ENCODE results near the gene DDX41.

- TF ChIP-seq, protein P1, sequence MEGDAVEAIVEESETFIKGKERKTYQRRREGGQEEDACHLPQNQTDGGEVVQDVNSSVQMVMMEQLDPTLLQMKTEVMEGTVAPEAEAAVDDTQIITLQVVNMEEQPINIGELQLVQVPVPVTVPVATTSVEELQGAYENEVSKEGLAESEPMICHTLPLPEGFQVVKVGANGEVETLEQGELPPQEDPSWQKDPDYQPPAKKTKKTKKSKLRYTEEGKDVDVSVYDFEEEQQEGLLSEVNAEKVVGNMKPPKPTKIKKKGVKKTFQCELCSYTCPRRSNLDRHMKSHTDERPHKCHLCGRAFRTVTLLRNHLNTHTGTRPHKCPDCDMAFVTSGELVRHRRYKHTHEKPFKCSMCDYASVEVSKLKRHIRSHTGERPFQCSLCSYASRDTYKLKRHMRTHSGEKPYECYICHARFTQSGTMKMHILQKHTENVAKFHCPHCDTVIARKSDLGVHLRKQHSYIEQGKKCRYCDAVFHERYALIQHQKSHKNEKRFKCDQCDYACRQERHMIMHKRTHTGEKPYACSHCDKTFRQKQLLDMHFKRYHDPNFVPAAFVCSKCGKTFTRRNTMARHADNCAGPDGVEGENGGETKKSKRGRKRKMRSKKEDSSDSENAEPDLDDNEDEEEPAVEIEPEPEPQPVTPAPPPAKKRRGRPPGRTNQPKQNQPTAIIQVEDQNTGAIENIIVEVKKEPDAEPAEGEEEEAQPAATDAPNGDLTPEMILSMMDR (IDR thresholded peaks at IDR 0.05), result no peak
- TF ChIP-seq EZH2 (IDR thresholded peaks at IDR 0.05) (no peak), EZH2phosphoT487 (IDR thresholded peaks at IDR 0.05) (no peak)
Measured at GRCh38 chr5:177508837-177509236, 7.9 kb downstream of the DDX41 start.

All from neural progenitor cell (in vitro differentiated cells).